Effector memory CD8-positive, alpha-beta T cell (primary cell): ENCODE results near the gene AKAP1.

Experiments
- ATAC-seq: fragments of 150-1000 bp; cut with Tn5 transposase; replicated peaks from 2 replicates; pipeline ENCODE4 v1.10.0; 2021; ENCODE audit warnings: mild to moderate bottlenecking, moderate library complexity
- DNase-seq, 3 experiments: peaks; one replicate each; pipeline ENCODE4 v3.0.0; 2021
- H3K27ac Mint-ChIP-seq, 2 donors: one replicate each; pipeline ENCODE4 v1.8.0; 2022; ENCODE audit warnings: mild to moderate bottlenecking in 2 of 2, mixed read lengths in 2 of 2, moderate library complexity in 2 of 2
- H3K27me3 Mint-ChIP-seq, 2 donors: one replicate each; pipeline ENCODE4 v1.8.0; 2022; ENCODE audit warnings: mixed read lengths in 2 of 2
- H3K36me3 Mint-ChIP-seq: one replicate; pipeline ENCODE4 v1.8.0; 2022; ENCODE audit warnings: mild to moderate bottlenecking, moderate library complexity, mixed read lengths; ENCODE audit not compliant: insufficient read depth
- H3K4me1 Mint-ChIP-seq, 2 donors: one replicate each; pipeline ENCODE4 v1.8.0; 2022; ENCODE audit warnings: low read depth in 2 of 2, mixed read lengths in 2 of 2
- H3K4me3 Mint-ChIP-seq, 2 donors: one replicate each; pipeline ENCODE4 v1.8.0; 2022; ENCODE audit warnings: mild to moderate bottlenecking in 2 of 2, mixed read lengths in 2 of 2, moderate library complexity in 2 of 2
- H3K9me3 Mint-ChIP-seq, 2 donors: one replicate each; pipeline ENCODE4 v1.8.0; 2022; ENCODE audit warnings: mixed read lengths in 2 of 2

Gene AKAP1

DNA sequence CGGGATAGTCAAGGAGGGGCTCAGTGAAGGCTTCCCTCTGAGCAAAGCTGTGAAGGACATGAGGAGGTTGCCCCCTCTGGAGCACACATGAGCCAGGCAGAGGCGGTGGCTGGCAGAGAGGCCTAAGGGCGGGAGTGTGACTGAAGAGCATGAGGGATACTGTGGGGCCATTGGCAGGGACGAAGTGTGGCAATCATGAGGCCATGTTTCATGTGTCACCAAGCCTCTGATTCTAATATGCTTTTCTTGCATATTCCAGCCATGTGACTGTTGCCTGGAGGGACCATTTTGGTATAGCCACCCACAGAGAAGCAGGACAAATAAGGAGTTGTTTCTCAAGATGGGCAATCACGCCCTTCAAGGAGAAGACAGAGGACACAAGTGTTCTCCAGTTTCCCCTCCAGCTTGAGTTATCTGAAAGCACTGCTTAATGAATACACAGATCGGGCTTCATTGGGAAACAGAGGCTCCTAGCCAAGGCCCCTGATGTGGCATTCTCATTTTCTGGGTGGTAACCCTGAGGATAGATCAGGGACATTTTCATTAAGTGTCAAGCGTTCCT, 68.0 kb downstream of the AKAP1 start:
- Mint-ChIP-seq H3K27me3 (peaks cover 45 to 61% of the 10 kb centered on the region in 2 donors), H3K4me1 (no peaks in the 10 kb centered on the region), H3K36me3 (no peaks in the 10 kb centered on the region), H3K4me3 (no peak overlapping the region), H3K27ac (no peak overlapping the region), H3K9me3 (no peaks in the 10 kb centered on the region)
- ATAC-seq, result no peak
- no peak for DNase-seq

- Mint-ChIP-seq H3K4me1 (no peaks in the 10 kb centered on the region), H3K27ac (no peak overlapping the region)
- ATAC-seq, result no peak
These were observed 69.9 kb downstream of the AKAP1 start for GRCh38 chr17:57154921-57155320.

DNA sequence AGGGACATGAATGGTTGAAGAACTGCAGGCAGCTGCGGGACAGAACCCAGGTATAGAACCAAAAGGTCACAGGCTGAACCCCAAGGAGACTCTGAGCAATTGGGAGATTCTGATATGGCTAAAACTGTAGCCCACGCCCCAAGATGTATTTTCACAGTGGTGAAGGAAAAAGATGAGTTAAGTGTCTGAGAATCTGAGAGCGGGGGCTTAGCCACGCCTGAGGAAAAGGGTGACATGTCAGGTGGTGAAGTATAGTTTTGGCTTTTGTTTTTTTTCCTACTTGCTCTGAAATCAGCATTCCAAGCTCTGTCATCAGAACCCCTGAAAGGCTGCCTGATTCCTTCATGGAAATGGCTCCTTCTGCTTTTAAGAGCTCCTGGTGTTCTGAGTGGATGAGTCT, 73.3 kb downstream of the AKAP1 start:
- no peak for ATAC-seq

More at GRCh38 chr17:57154921-57155320, 69.9 kb downstream of the AKAP1 start:
- Mint-ChIP-seq H3K9me3 (no peaks in the 10 kb centered on the region), H3K4me3 (no peak overlapping the region), H3K27me3 (peaks cover 46 to 59% of the 10 kb centered on the region in 2 donors), H3K36me3 (no peaks in the 10 kb centered on the region)
- no peak for DNase-seq

DNA sequence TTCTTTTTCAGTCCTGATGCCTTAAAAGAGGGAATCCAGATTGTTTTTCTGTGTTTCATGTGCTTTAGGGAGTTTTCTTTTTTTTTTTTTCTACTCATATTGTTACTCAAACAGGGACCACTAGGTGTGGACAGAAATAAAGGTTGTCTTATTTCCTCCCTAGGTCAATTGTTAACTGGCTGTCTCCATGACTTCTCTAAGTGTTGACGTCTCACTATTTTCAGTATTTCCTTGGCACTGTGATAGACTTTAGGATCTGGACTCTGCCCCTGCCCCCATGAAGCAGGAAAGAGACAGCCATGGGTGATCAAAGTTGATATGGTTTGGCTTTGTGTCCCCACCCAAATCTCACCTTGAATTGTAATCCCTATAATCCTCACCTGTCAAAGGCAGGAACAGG, 73.7 kb downstream of the AKAP1 start:
- Mint-ChIP-seq H3K27me3 (peaks cover 38 to 63% of the 10 kb centered on the region in 2 donors), H3K9me3 (no peaks in the 10 kb centered on the region), H3K36me3 (no peaks in the 10 kb centered on the region), H3K4me3 (no peak overlapping the region), H3K4me1 (no peaks in the 10 kb centered on the region), H3K27ac (peak overlapping the region in 1 of 2 donors; percentile 12)
- ATAC-seq, result no peak
- DNase-seq, result no peak

More for the DNA sequence above, 73.3 kb downstream of the AKAP1 start:
- H3K4me3 Mint-ChIP-seq, result no peak overlapping the region
- peaks cover 41 to 60% of the 10 kb centered on the region in 2 donors for H3K27me3 Mint-ChIP-seq
- H3K27ac Mint-ChIP-seq, result no peak overlapping the region
- H3K9me3 Mint-ChIP-seq, result no peaks in the 10 kb centered on the region
- no peak for DNase-seq
- no peaks in the 10 kb centered on the region for H3K36me3 Mint-ChIP-seq
- no peaks in the 10 kb centered on the region for H3K4me1 Mint-ChIP-seq

DNA sequence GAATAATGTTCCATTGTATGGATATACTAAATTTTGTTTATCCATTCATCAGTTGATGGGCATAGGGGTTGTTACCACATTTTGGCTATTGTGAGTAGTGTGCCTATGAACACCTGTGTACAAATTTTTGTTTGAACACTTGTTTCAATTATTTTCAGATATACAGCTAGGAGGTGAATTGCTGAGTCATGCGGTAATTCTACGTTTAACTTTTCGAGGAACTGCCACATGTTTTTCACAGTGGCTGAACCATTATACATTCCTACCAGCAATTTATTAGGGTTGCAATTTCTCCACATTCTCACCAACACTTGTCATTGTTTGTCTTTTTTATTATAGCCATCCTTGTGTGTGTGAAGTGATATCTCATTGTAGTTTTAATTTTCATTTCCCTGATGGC, 75.6 kb downstream of the AKAP1 start:
- Mint-ChIP-seq H3K36me3 (no peaks in the 10 kb centered on the region), H3K9me3 (no peaks in the 10 kb centered on the region), H3K27ac (no peak overlapping the region), H3K4me1 (no peaks in the 10 kb centered on the region), H3K27me3 (peaks cover 34 to 72% of the 10 kb centered on the region in 2 donors), H3K4me3 (no peak overlapping the region)
- DNase-seq (no peak), ATAC-seq (no peak)

GRCh38 chr17:57164814-57165213, 79.8 kb downstream of the AKAP1 start:
- Mint-ChIP-seq H3K36me3 (no peaks in the 10 kb centered on the region), H3K4me3 (no peak overlapping the region), H3K27ac (no peak overlapping the region), H3K9me3 (no peaks in the 10 kb centered on the region), H3K27me3 (peaks cover 26 to 71% of the 10 kb centered on the region in 2 donors), H3K4me1 (peaks cover 0 to 1% of the 10 kb centered on the region in 2 donors)
- ATAC-seq, result no peak
- no peak for DNase-seq

- ATAC-seq (no peak), DNase-seq (no peak)
- no peak overlapping the region for H3K27ac Mint-ChIP-seq
- H3K27me3 Mint-ChIP-seq, result peaks cover 26 to 67% of the 10 kb centered on the region in 2 donors
- peaks cover 0 to 1% of the 10 kb centered on the region in 2 donors for H3K4me1 Mint-ChIP-seq
- no peaks in the 10 kb centered on the region for H3K9me3 Mint-ChIP-seq
- no peak overlapping the region for H3K4me3 Mint-ChIP-seq
- no peaks in the 10 kb centered on the region for H3K36me3 Mint-ChIP-seq
These were observed 80.7 kb downstream of the AKAP1 start for GRCh38 chr17:57165754-57166153.

- ATAC-seq, result no peak
- no peaks in the 10 kb centered on the region for H3K9me3 Mint-ChIP-seq
- H3K27me3 Mint-ChIP-seq, result peaks cover 18 to 67% of the 10 kb centered on the region in 2 donors
- peaks cover 0 to 1% of the 10 kb centered on the region in 2 donors for H3K4me1 Mint-ChIP-seq
- H3K4me3 Mint-ChIP-seq, result no peak overlapping the region
- no peaks in the 10 kb centered on the region for H3K36me3 Mint-ChIP-seq
- DNase-seq, result no peak
- no peak overlapping the region for H3K27ac Mint-ChIP-seq
These were observed 81.8 kb downstream of the AKAP1 start for GRCh38 chr17:57166803-57167202.

- H3K27me3 Mint-ChIP-seq, result peaks cover 24 to 69% of the 10 kb centered on the region in 2 donors
- H3K27ac Mint-ChIP-seq, result no peak overlapping the region
- H3K4me3 Mint-ChIP-seq, result no peak overlapping the region
- H3K4me1 Mint-ChIP-seq, result peaks cover 0 to 3% of the 10 kb centered on the region in 2 donors
- H3K9me3 Mint-ChIP-seq, result no peaks in the 10 kb centered on the region
- ATAC-seq (no peak), DNase-seq (no peak)
- no peaks in the 10 kb centered on the region for H3K36me3 Mint-ChIP-seq
These were observed 83.6 kb downstream of the AKAP1 start for GRCh38 chr17:57168695-57169094.

DNA sequence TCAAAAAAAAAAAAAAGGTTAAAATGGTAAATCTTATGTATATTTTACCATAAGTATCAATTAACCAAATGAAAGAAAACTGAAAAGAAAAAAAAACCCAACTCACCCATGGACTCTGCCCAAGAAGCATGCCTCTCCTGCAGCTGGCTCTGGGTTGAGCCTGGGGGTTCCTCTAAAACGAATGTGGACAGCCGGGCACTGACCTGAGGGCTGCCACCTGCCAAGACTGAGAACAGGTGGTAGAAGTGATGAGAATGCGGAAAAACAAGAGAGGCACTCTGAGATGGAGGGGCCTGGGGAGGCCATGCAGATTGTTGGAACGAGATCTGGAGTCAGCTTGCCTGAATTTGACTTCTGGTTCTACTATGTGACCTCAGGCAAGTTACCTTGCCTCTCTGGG, 85.8 kb downstream of the AKAP1 start:
- Mint-ChIP-seq H3K9me3 (no peaks in the 10 kb centered on the region), H3K4me1 (peaks cover 0 to 3% of the 10 kb centered on the region in 2 donors), H3K27ac (no peak overlapping the region), H3K4me3 (no peak overlapping the region), H3K36me3 (no peaks in the 10 kb centered on the region), H3K27me3 (peaks cover 45 to 66% of the 10 kb centered on the region in 2 donors)
- no peak for ATAC-seq
- no peak for DNase-seq
